ENCODE measurements around the gene OGFOD3. TPM values are rescaled to one million over a fixed set of nuclear protein-coding genes. Genes with fewer than 3 reads are reported as not detected.

OGFOD3 gene
- total RNA-seq, 1 experiment from 2014 or later: 26.6 TPM

DNA sequence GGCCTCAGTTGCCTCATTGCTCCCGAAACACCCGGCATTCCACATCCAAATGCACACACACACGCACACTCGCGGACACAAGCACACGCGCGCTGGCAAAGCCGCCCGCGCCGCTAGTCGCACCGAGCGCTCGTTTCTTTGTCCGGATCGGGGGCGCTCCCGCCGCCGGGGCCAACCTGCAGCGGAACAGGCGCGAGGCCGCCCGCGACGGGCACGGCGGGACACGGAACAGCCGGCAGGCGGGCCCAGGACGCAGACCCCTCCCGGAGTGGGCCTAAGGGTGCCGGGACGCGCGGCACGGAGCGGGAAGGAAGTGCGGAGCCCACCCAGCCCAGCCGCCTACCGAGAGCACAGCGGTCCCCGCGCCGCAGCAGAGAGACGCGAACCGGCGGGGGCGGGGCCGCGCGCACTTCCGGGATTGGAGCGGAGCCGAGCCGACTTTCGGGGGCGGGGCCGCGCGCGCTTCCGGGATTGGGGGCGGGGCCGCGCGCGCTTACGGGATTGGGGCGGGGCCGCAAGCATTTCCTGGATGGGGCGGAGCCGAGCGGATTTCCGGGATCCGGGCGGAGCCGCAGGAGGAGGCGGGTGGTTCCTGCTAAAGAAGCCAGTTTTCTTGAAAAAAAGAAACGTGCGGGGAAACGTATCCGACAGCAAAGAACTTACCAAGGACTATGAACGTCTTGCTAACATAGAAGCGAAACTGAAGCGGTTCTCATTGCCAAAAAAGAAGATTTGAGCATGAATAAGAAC lies 32.1 kb upstream of the OGFOD3 start, which contains the start of gene CYBC1:
Gene CYBC1 (minus strand): TSS at position 396 of the 750 bp plus-strand sequence. CDS start 1,498 bp downstream, outside the sequence.
- peak within 1 kb of the TSS; percentile 43; the same call in 1 of the 2 replicates for H3K27ac ChIP-seq
- intact Hi-C loops (cut with micrococcal nuclease; ENCODE audit: unreplicated experiment): no loop called here
- H4K20me1 ChIP-seq (ENCODE audit: insufficient read depth): no peaks in the 10 kb centered on the region
- BruUV-seq (replicated peaks): TSS peak; percentile 75
- CTCF ChIA-PET: interaction anchor here (0.6 kb wide), 1 partner anchor 66 kb away, joined by 6 read pairs; no protein-coding TSS in a partner anchor
- no peaks in the 10 kb centered on the region for H3K27me3 ChIP-seq (ENCODE audit: insufficient read depth, low read depth)
- H3K36me3 ChIP-seq (ENCODE audit: low read depth): no peaks in the 10 kb centered on the region
- TF ChIP-seq, protein P1, sequence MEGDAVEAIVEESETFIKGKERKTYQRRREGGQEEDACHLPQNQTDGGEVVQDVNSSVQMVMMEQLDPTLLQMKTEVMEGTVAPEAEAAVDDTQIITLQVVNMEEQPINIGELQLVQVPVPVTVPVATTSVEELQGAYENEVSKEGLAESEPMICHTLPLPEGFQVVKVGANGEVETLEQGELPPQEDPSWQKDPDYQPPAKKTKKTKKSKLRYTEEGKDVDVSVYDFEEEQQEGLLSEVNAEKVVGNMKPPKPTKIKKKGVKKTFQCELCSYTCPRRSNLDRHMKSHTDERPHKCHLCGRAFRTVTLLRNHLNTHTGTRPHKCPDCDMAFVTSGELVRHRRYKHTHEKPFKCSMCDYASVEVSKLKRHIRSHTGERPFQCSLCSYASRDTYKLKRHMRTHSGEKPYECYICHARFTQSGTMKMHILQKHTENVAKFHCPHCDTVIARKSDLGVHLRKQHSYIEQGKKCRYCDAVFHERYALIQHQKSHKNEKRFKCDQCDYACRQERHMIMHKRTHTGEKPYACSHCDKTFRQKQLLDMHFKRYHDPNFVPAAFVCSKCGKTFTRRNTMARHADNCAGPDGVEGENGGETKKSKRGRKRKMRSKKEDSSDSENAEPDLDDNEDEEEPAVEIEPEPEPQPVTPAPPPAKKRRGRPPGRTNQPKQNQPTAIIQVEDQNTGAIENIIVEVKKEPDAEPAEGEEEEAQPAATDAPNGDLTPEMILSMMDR (conservative IDR thresholded peaks at IDR 0.05): no peak
- TF ChIP-seq EZH2 (IDR thresholded peaks at IDR 0.05; ENCODE audit: low read depth): no peak
- H3K4me1 ChIP-seq (replicated peaks; ENCODE audit: insufficient read depth): peaks cover 12% of the 10 kb centered on the region; the same call in 1 of the 2 replicates
- no peaks in the 10 kb centered on the region for H3K9me3 ChIP-seq (ENCODE audit: insufficient read depth, low read depth)
- peak; percentile 65 to 90 for DNase-seq
- no peaks in the 10 kb centered on the region for H3F3A ChIP-seq (ENCODE audit: insufficient read depth, low read depth)
- peak within 1 kb of the TSS; percentile 94 for H3K4me3 ChIP-seq
- H2AFZ ChIP-seq: peak within 1 kb of the TSS; percentile 84
- H3K79me2 ChIP-seq (ENCODE audit: low read depth): peaks cover 10% of the 10 kb centered on the region; the same call in 1 of the 2 replicates
- POLR2A ChIA-PET (ENCODE audit: unreplicated experiment): no interaction called here
- H3K4me2 ChIP-seq: peak within 1 kb of the TSS; percentile 98
- no peaks in the 10 kb centered on the region for H3K9me2 ChIP-seq (ENCODE audit: insufficient read depth)

DNA sequence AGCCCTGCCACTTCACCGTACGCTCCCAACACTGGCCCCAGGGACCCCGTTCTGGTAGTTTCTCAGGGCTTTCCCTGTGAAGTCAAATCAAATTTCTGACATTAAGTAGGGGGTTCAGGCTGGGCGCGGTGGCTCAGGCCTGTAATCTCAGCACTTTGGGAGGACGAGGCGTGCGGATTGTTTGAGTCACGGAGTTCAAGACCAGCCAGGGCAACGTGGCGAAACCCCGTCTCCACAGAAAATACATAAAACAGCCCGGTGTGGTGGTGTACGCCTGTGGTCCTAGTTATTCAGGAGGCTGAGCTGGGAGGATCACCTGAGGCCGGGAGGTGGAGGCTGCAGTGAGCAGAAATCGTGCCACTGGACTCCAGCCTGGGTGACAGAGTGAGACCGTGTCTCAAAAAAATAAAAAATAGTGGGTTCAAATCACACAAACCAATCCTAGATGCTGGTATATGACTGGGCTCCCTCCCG lies 31.5 kb upstream of the OGFOD3 start:
- H3K9me3 ChIP-seq (ENCODE audit: insufficient read depth, low read depth): no peaks in the 10 kb centered on the region
- H2AFZ ChIP-seq: peak overlapping the region; percentile 84
- H3K9me2 ChIP-seq (ENCODE audit: insufficient read depth): no peaks in the 10 kb centered on the region
- ChIA-PET POLR2A (ENCODE audit: unreplicated experiment) (no interaction called here), CTCF (interaction anchor here (0.6 kb wide), 1 partner anchor 67 kb away, joined by 6 read pairs; no protein-coding TSS in a partner anchor)
- H3K36me3 ChIP-seq (ENCODE audit: low read depth): no peaks in the 10 kb centered on the region
- no peak for TF ChIP-seq EZH2 (IDR thresholded peaks at IDR 0.05; ENCODE audit: low read depth)
- TF ChIP-seq, protein P1 (conservative IDR thresholded peaks at IDR 0.05): no peak
- DNase-seq: no peak
- peak overlapping the region; percentile 80 for H3K4me2 ChIP-seq
- BruUV-seq (replicated peaks): no TSS peak
- peak overlapping the region; percentile 94 for H3K4me3 ChIP-seq
- H3K27ac ChIP-seq: no peak overlapping the region
- H3F3A ChIP-seq (ENCODE audit: insufficient read depth, low read depth): no peaks in the 10 kb centered on the region
- peaks cover 10% of the 10 kb centered on the region; the same call in 1 of the 2 replicates for H3K79me2 ChIP-seq (ENCODE audit: low read depth)
- intact Hi-C loops (cut with micrococcal nuclease; ENCODE audit: unreplicated experiment): no loop called here
- no peaks in the 10 kb centered on the region for H4K20me1 ChIP-seq (ENCODE audit: insufficient read depth)
- peaks cover 12% of the 10 kb centered on the region; the same call in 1 of the 2 replicates for H3K4me1 ChIP-seq (replicated peaks; ENCODE audit: insufficient read depth)
- no peaks in the 10 kb centered on the region for H3K27me3 ChIP-seq (ENCODE audit: insufficient read depth, low read depth)

DNA sequence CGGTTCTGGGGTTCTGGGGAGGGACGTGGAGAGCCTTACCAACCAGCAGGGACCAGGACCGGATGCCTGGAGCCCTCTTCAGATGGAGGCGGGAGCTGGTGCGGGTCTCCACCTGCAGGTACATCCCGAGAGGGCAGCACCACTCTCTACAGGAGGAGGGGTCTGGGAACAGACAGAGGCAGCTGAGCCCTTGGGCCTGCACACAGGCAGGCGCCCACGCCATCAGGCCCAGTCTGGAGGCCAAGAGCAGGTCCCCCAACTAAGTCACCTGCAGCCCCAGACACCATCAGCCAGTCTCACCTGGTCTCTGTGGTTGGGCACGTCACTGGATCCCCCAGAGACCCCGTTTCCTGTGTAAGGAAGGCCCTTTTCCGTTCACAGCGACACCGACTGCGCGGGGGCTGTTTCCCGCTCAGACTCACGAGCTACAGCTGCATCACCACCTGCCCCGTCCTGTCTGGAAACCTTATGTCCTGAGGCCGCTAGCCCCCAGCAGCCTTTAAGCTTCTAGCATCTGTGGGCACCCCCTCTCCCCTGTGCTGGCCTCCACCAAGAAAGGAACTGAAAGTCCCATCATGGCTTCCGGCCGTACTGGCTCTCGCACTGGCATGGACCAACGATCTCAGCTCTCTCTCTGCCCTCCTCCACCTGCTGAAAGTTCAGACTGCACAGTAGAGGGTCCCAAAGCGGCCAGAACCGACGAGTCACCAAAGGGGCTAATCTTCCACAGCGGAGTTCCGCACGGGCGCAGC lies 30.9 kb upstream of the OGFOD3 start:
- Histone ChIP-seq H3K4me3 (peak overlapping the region; percentile 94), H3K27me3 (ENCODE audit: insufficient read depth, low read depth) (no peaks in the 10 kb centered on the region), H3K27ac (no peak overlapping the region), H3F3A (ENCODE audit: insufficient read depth, low read depth) (no peaks in the 10 kb centered on the region), H2AFZ (no peak overlapping the region), H3K79me2 (ENCODE audit: low read depth) (peaks cover 10% of the 10 kb centered on the region; the same call in 1 of the 2 replicates), H3K36me3 (ENCODE audit: low read depth) (no peaks in the 10 kb centered on the region), H3K9me3 (ENCODE audit: insufficient read depth, low read depth) (no peaks in the 10 kb centered on the region), H3K4me2 (peak overlapping the region; percentile 80), H3K4me1 (replicated peaks; ENCODE audit: insufficient read depth) (peaks cover 12% of the 10 kb centered on the region; the same call in 1 of the 2 replicates), H4K20me1 (ENCODE audit: insufficient read depth) (no peaks in the 10 kb centered on the region), H3K9me2 (ENCODE audit: insufficient read depth) (no peaks in the 10 kb centered on the region)
- no peak for DNase-seq
- intact Hi-C loops (cut with micrococcal nuclease; ENCODE audit: unreplicated experiment): no loop called here
- ChIA-PET CTCF (no interaction called here), POLR2A (ENCODE audit: unreplicated experiment) (interaction anchor here (0.7 kb wide), 1 partner anchor 72 kb away, joined by 4 read pairs; no protein-coding TSS in a partner anchor)
- TF ChIP-seq, protein P1 (conservative IDR thresholded peaks at IDR 0.05): no peak
- TF ChIP-seq EZH2 (IDR thresholded peaks at IDR 0.05; ENCODE audit: low read depth): no peak
- BruUV-seq (replicated peaks): no TSS peak

Data from PC-9 (cell line).